Adipocyte (in vitro differentiated cells): ENCODE results near the gene PPP3CA.

ENCODE experiments used
- DNase-seq: peaks from one replicate; pipeline ENCODE4 v3.0.0-alpha.2; 2015; ENCODE audit warnings: low read depth
- H3K27me3 ChIP-seq: replicated peaks from 2 replicates; pipeline ENCODE4 v1.7.0; 2013; ENCODE audit warnings: mild to moderate bottlenecking, low read length, moderate library complexity; ENCODE audit not compliant: control insufficient read depth, insufficient read depth
- H3K36me3 ChIP-seq: 2 replicates; pipeline ENCODE4 v1.7.0; 2013; ENCODE audit warnings: low read length, mild to moderate bottlenecking, moderate library complexity; ENCODE audit not compliant: control insufficient read depth, insufficient read depth, severe bottlenecking
- H3K4me1 ChIP-seq: 2 replicates; pipeline ENCODE4 v1.7.0; 2013; ENCODE audit warnings: mild to moderate bottlenecking, low read length, moderate library complexity; ENCODE audit not compliant: control insufficient read depth, insufficient read depth
- H3K4me3 ChIP-seq: 2 replicates; pipeline ENCODE4 v1.7.0; 2013; ENCODE audit warnings: mild to moderate bottlenecking, low read length, moderate library complexity
- H3K9ac ChIP-seq: 2 replicates; pipeline ENCODE4 v1.7.0; 2013; ENCODE audit warnings: mild to moderate bottlenecking, low read length, moderate library complexity
- H3K9me3 ChIP-seq: 2 replicates; pipeline ENCODE4 v1.7.0; 2013; ENCODE audit warnings: mild to moderate bottlenecking, low read length, moderate library complexity; ENCODE audit not compliant: control insufficient read depth

Gene PPP3CA

GRCh38 chr4:101304916-101305315, 42.4 kb downstream of the PPP3CA start:
- H3K36me3 ChIP-seq = no peaks in the 10 kb centered on the region
- H3K4me3 ChIP-seq = no peak overlapping the region
- no peak overlapping the region for H3K9ac ChIP-seq
- H3K27me3 ChIP-seq = no peaks in the 10 kb centered on the region
- no peaks in the 10 kb centered on the region for H3K9me3 ChIP-seq
- DNase-seq = peak; percentile 78
- peaks cover 17% of the 10 kb centered on the region for H3K4me1 ChIP-seq

- no peak overlapping the region for H3K4me3 ChIP-seq
- peaks cover 11% of the 10 kb centered on the region for H3K4me1 ChIP-seq
- DNase-seq = no peak
- no peak overlapping the region for H3K9ac ChIP-seq
- H3K27me3 ChIP-seq = no peaks in the 10 kb centered on the region
- H3K36me3 ChIP-seq = no peaks in the 10 kb centered on the region
- no peaks in the 10 kb centered on the region for H3K9me3 ChIP-seq
These were observed 47.3 kb downstream of the PPP3CA start for GRCh38 chr4:101299899-101300540.

GRCh38 chr4:101299021-101299420, 48.3 kb downstream of the PPP3CA start:
- DNase-seq = no peak

GRCh38 chr4:101295691-101296090, 51.6 kb downstream of the PPP3CA start:
- Histone ChIP-seq H3K4me1 (peaks cover 15% of the 10 kb centered on the region), H3K9ac (no peak overlapping the region), H3K9me3 (no peaks in the 10 kb centered on the region), H3K4me3 (no peak overlapping the region), H3K36me3 (no peaks in the 10 kb centered on the region), H3K27me3 (no peaks in the 10 kb centered on the region)
- peak; percentile 18 for DNase-seq

More at GRCh38 chr4:101299021-101299420, 48.3 kb downstream of the PPP3CA start:
- Histone ChIP-seq H3K4me1 (peaks cover 11% of the 10 kb centered on the region), H3K36me3 (no peaks in the 10 kb centered on the region), H3K9ac (no peak overlapping the region), H3K4me3 (no peak overlapping the region), H3K9me3 (no peaks in the 10 kb centered on the region), H3K27me3 (no peaks in the 10 kb centered on the region)

GRCh38 chr4:101294597-101294996, 52.7 kb downstream of the PPP3CA start:
- DNase-seq = no peak
- H3K4me1 ChIP-seq = peaks cover 19% of the 10 kb centered on the region
- H3K27me3 ChIP-seq = no peaks in the 10 kb centered on the region
- H3K36me3 ChIP-seq = no peaks in the 10 kb centered on the region
- no peak overlapping the region for H3K4me3 ChIP-seq
- no peaks in the 10 kb centered on the region for H3K9me3 ChIP-seq
- H3K9ac ChIP-seq = no peak overlapping the region

- Histone ChIP-seq H3K9ac (no peak overlapping the region), H3K27me3 (no peaks in the 10 kb centered on the region), H3K9me3 (no peaks in the 10 kb centered on the region), H3K4me3 (no peak overlapping the region), H3K36me3 (no peaks in the 10 kb centered on the region), H3K4me1 (peaks cover 29% of the 10 kb centered on the region)
- peak; percentile 38 for DNase-seq
These were observed 54.4 kb downstream of the PPP3CA start for GRCh38 chr4:101292901-101293300.

GRCh38 chr4:101292214-101292613, 55.1 kb downstream of the PPP3CA start:
- no peak for DNase-seq
- no peaks in the 10 kb centered on the region for H3K36me3 ChIP-seq
- H3K27me3 ChIP-seq = no peaks in the 10 kb centered on the region
- no peaks in the 10 kb centered on the region for H3K9me3 ChIP-seq
- peaks cover 29% of the 10 kb centered on the region for H3K4me1 ChIP-seq
- no peak overlapping the region for H3K9ac ChIP-seq
- no peak overlapping the region for H3K4me3 ChIP-seq

GRCh38 chr4:101291198-101291597, 56.1 kb downstream of the PPP3CA start:
- H3K9ac ChIP-seq = no peak overlapping the region
- H3K4me1 ChIP-seq = peaks cover 32% of the 10 kb centered on the region
- H3K27me3 ChIP-seq = no peaks in the 10 kb centered on the region
- H3K36me3 ChIP-seq = no peaks in the 10 kb centered on the region
- DNase-seq = no peak
- no peak overlapping the region for H3K4me3 ChIP-seq
- H3K9me3 ChIP-seq = no peaks in the 10 kb centered on the region

GRCh38 chr4:101290654-101291053, 56.7 kb downstream of the PPP3CA start:
- Histone ChIP-seq H3K27me3 (no peaks in the 10 kb centered on the region), H3K9ac (no peak overlapping the region), H3K9me3 (no peaks in the 10 kb centered on the region), H3K36me3 (no peaks in the 10 kb centered on the region), H3K4me3 (no peak overlapping the region), H3K4me1 (peaks cover 31% of the 10 kb centered on the region)
- DNase-seq = no peak

- Histone ChIP-seq H3K4me1 (peaks cover 38% of the 10 kb centered on the region), H3K4me3 (no peak overlapping the region), H3K36me3 (no peaks in the 10 kb centered on the region), H3K9me3 (no peaks in the 10 kb centered on the region), H3K27me3 (no peaks in the 10 kb centered on the region), H3K9ac (no peak overlapping the region)
- no peak for DNase-seq
These were observed 58.0 kb downstream of the PPP3CA start for GRCh38 chr4:101289306-101289705.

GRCh38 chr4:101288365-101289145, 58.8 kb downstream of the PPP3CA start:
- Histone ChIP-seq H3K27me3 (no peaks in the 10 kb centered on the region), H3K4me3 (peak overlapping the region; percentile 43), H3K4me1 (peaks cover 45% of the 10 kb centered on the region), H3K9ac (no peak overlapping the region), H3K36me3 (no peaks in the 10 kb centered on the region), H3K9me3 (no peaks in the 10 kb centered on the region)
- DNase-seq = no peak
